Adipose tissue (tissue), 3 donors: ENCODE results near the gene USP36. TPM values are rescaled to one million over a fixed set of nuclear protein-coding genes. Genes with fewer than 3 reads are reported as not detected.

Source experiments
- H3K27ac ChIP-seq: one replicate; pipeline ENCODE4 v1.5.1; 2013; ENCODE audit warnings: low read depth, low read length
- WGBS, 3 donors: extraction: QIAGEN DNeasy Blood & Tissue Kit; methylation state at CpG; one replicate each; pipeline ENCODE4 v1.1.7; 2013; 5-methylcytosine and 5-hydroxymethylcytosine counted together
- polyA plus RNA-seq, 3 donors: library from polyadenylated mRNA; stranded (reverse); fragments of 200-250 nt; gene quantifications; one replicate each; pipeline ENCODE4 v1.2.3, GENCODE V29; 2013
- donor health status: healthy with polysubstance abuse.
- donor health status: Bipolar disorder and iron deficiency.
- donor health status: healthy.

Gene USP36
- polyA plus RNA-seq, 3 donors, result 22.2 to 47.1 (median 32.3) TPM

GRCh38 chr17:78822552-78822951, 18.1 kb downstream of the USP36 start:
- no peak overlapping the region for H3K27ac ChIP-seq
- 88 to 93% (median 90%) methylated on average over 14 of the region's 14 CpGs for WGBS, 3 donors

DNA sequence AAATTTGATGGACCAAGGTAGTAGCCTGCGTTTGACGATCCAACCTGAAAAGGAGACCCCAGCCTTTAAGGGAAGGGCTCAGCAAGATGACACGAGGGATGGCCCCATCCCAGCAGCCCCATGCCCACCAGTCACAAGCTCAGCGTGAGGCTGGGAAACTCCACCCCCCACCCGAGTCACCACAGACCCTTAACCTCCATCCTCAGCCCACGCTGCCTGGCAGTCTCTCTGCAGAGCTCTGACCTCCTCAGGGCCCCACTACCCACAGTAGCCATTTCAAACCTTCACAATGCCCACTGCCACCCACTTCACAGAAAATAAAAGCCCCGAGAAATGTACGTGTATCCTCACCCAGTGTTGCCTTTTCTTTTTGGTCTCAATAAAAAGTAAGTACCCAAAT, 18.7 kb downstream of the USP36 start:
- H3K27ac ChIP-seq, result no peak overlapping the region
- 93 to 99% (median 95%) methylated on average over 8 of the region's 8 CpGs for WGBS, 3 donors

- no peak overlapping the region for H3K27ac ChIP-seq
- WGBS, 3 donors, result 92 to 96% (median 94%) methylated on average over 13 of the region's 13 CpGs
These were observed 19.8 kb downstream of the USP36 start for GRCh38 chr17:78820841-78821240.

- H3K27ac ChIP-seq, result no peak overlapping the region
These were observed 20.5 kb downstream of the USP36 start for GRCh38 chr17:78819806-78820792.

GRCh38 chr17:78819402-78819801, 21.2 kb downstream of the USP36 start:
- H3K27ac ChIP-seq, result no peak overlapping the region
- 64 to 84% (median 70%) methylated on average over 8 of the region's 8 CpGs for WGBS, 3 donors

More at GRCh38 chr17:78819806-78820792, 20.5 kb downstream of the USP36 start:
- 93 to 96% (median 94%) methylated on average over 18 of the region's 18 CpGs for WGBS, 3 donors

- WGBS, 3 donors, result 31 to 66% (median 39%) methylated on average over 6 of the region's 6 CpGs
- no peak overlapping the region for H3K27ac ChIP-seq
These were observed 21.7 kb downstream of the USP36 start for GRCh38 chr17:78818932-78819331.

GRCh38 chr17:78818152-78818846, 22.3 kb downstream of the USP36 start:
- WGBS, 3 donors, result 77 to 84% (median 78%) methylated on average over 19 of the region's 19 CpGs
- no peak overlapping the region for H3K27ac ChIP-seq

- WGBS, 3 donors, result 69 to 90% (median 80%) methylated on average over 6 of the region's 6 CpGs
- no peak overlapping the region for H3K27ac ChIP-seq
These were observed 23.5 kb downstream of the USP36 start for GRCh38 chr17:78817123-78817522.

DNA sequence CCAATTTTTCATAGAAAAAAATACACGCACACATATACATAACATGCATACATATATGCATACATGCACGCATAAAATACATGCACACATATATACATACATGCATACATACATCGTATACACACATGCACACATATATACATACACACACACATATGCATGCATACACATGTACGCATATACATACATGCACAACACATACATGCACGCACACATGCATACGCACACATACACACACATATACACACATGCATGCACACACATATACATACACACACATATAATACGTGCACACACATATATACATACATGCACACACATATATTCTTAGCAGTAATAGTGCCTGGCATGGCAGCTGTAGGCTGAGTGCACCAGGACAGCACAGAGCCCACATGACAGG, 24.9 kb downstream of the USP36 start:
- 81 to 96% (median 95%) methylated on average over 7 of the region's 7 CpGs for WGBS, 3 donors
- H3K27ac ChIP-seq, result no peak overlapping the region

GRCh38 chr17:78812855-78813254, 27.8 kb downstream of the USP36 start:
- 36 to 72% (median 42%) methylated on average over 8 of the region's 8 CpGs for WGBS, 3 donors
- no peak overlapping the region for H3K27ac ChIP-seq

GRCh38 chr17:78808163-78808562, 32.5 kb downstream of the USP36 start:
- no peak overlapping the region for H3K27ac ChIP-seq
- WGBS, 3 donors, result 83 to 88% (median 86%) methylated on average over 4 of the region's 4 CpGs

GRCh38 chr17:78806451-78806850, 34.2 kb downstream of the USP36 start:
- 59 to 73% (median 62%) methylated on average over 9 of the region's 9 CpGs for WGBS, 3 donors
- H3K27ac ChIP-seq, result no peak overlapping the region

DNA sequence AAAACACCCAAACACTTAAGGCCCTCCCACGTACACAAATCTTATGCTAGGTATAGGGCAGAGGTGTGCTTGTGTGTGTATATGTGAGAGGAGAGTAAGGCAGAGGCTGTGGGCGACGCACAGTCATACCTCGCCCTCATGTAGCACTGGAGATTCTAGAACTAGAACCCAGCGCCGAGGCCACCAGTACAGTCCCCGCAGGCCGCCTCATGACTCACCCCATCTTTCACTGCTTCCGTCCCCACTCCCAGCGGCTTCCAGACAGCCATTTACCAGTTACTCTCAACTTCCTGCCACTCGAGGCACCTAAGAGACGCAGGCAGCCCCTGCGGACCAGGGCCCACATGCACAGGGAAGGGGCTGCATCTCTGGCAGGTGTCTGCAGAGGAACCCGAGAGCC, 35.3 kb downstream of the USP36 start:
- WGBS, 3 donors, result 87 to 89% (median 87%) methylated on average over 14 of the region's 14 CpGs
- H3K27ac ChIP-seq, result no peak overlapping the region

- 70 to 83% (median 73%) methylated on average over 11 of the region's 11 CpGs for WGBS, 3 donors
- H3K27ac ChIP-seq, result no peak overlapping the region
These were observed 35.8 kb downstream of the USP36 start for GRCh38 chr17:78804777-78805176.

DNA sequence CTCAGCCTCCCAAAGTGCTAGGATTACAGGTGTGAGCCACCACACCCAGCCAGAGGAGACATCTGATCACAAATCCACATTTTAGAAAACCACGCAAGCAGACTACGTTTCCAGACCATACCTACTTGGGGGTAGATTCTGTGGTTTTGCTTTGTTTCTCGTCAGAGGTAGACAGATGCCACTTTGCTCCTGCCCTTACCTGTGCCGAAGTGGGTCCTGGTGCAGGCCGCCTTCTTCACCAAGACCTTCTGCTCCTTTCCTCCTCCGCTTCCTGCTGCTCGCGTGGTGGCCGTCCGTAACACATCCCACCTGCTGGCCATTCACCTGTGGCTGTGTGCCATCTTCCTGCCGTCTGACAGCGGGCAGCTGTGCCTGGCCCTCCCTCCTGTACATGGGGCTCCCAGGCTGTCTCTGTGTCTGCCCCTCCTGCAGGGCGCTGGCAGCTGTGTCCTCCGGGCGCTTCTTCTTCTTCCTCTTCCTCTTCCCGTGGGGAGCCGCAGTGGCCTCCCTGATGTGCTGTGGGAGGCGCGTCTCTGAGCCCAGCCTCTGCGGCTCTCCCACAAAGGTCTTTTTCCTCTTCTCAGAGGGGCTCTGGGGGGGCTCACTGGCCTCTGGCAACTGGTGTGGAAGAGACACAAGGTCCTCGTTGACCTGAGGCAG, 37.3 kb downstream of the USP36 start:
- 56 to 89% (median 56%) methylated on average over 21 of the region's 21 CpGs for WGBS, 3 donors
- no peak overlapping the region for H3K27ac ChIP-seq

DNA sequence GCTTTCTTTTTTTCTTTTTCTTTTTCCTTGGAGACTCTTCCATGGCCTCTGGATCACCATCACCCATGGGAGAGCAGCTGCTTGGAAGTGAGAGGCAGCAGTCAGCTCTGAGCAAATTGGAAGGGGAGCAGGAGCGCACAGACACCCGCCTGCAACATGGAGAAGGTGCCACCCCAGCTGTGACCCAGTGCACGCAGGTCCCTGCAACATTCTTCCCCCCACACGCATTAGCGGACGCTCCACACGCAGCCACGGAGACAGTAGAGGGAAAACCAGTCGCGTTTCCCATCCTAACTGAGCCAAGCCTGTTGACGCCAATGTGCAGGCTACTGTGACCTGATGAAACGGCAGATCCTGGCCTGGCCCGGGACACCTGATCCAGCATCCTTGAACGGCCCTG, 38.2 kb downstream of the USP36 start:
- no peak overlapping the region for H3K27ac ChIP-seq
- 95 to 96% (median 95%) methylated on average over 14 of the region's 14 CpGs for WGBS, 3 donors

DNA sequence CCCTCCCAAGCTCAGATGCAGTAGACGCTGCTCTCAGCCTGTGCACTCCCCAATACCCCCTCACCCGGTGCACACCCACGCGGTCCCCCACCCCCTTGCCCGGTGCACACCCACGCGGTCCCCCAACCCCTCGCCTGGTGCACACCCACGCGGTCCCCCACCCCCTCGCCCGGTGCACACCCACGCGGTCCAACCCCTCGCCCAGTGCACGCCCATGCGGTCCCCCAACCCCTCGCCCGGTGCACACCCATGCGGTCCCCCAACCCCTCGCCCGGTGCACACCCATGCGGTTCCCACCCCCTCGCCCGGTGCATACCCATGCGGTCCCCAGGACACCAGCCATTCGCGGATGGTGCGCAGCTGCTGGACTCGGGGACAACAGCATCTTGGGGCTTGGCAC, 38.6 kb downstream of the USP36 start:
- 88 to 98% (median 94%) methylated on average over 23 to 30 of the region's 30 CpGs for WGBS, 3 donors
- no peak overlapping the region for H3K27ac ChIP-seq

GRCh38 chr17:78800132-78800931, 40.3 kb downstream of the USP36 start:
- H3K27ac ChIP-seq, result no peak overlapping the region
- 91 to 95% (median 93%) methylated on average over 18 of the region's 18 CpGs for WGBS, 3 donors
